H9 (cell line): ENCODE measurements around the gene KCTD21. TPM values are rescaled to one million over a fixed set of nuclear protein-coding genes. Genes with fewer than 3 reads are reported as not detected.

Experiments used
- DNase-seq: peaks from one replicate; pipeline ENCODE4 v3.0.0-alpha.2; 2017
- H2AFZ ChIP-seq: one replicate; pipeline ENCODE4 v1.6.1; 2013; ENCODE audit warnings: mild to moderate bottlenecking, low read length, control low read depth, moderate library complexity
- H2AK5ac ChIP-seq: 2 replicates; pipeline ENCODE4 v1.6.1; 2013; ENCODE audit warnings: low read length, control low read depth, mixed read lengths; ENCODE audit not compliant: insufficient read length
- H2BK120ac ChIP-seq: one replicate; pipeline ENCODE4 v1.6.1; 2013; ENCODE audit warnings: low read depth, mild to moderate bottlenecking, low read length, control low read depth, inconsistent platforms; ENCODE audit not compliant: poor library complexity, severe bottlenecking
- H2BK12ac ChIP-seq: 2 replicates; pipeline ENCODE4 v1.6.1; 2013; ENCODE audit warnings: low read length, control low read depth, mixed read lengths, low read depth; ENCODE audit not compliant: insufficient read length
- H2BK15ac ChIP-seq: 2 replicates; pipeline ENCODE4 v1.6.1; 2013; ENCODE audit warnings: low read depth, low read length, control low read depth
- H2BK20ac ChIP-seq: one replicate; pipeline ENCODE4 v1.6.1; 2013; ENCODE audit warnings: low read depth, mild to moderate bottlenecking, low read length, control low read depth, inconsistent platforms; ENCODE audit not compliant: poor library complexity, severe bottlenecking
- H2BK5ac ChIP-seq: 2 replicates; pipeline ENCODE4 v1.6.1; 2013; ENCODE audit warnings: low read length, control low read depth, mixed read lengths; ENCODE audit not compliant: insufficient read length
- H3K14ac ChIP-seq: 2 replicates; pipeline ENCODE4 v1.6.1; 2013; ENCODE audit warnings: low read length, control low read depth; ENCODE audit not compliant: insufficient read depth
- H3K18ac ChIP-seq: 2 replicates; pipeline ENCODE4 v1.6.1; 2013; ENCODE audit warnings: low read depth, mild to moderate bottlenecking, mixed read lengths, low read length, control low read depth; ENCODE audit not compliant: insufficient read length
- H3K23ac ChIP-seq: 2 replicates; pipeline ENCODE4 v1.6.1; 2013; ENCODE audit warnings: low read length, control low read depth, mixed read lengths, low read depth; ENCODE audit not compliant: insufficient read length
- H3K23me2 ChIP-seq: 2 replicates; pipeline ENCODE4 v1.6.1; 2013; ENCODE audit warnings: low read depth, mild to moderate bottlenecking, mixed read lengths, low read length, control low read depth; ENCODE audit not compliant: insufficient read length, poor library complexity, severe bottlenecking
- H3K27ac ChIP-seq: 2 replicates; pipeline ENCODE4 v1.5.1; 2013; ENCODE audit warnings: low read length, control low read depth, mixed read lengths, low read depth; ENCODE audit not compliant: insufficient read length
- H3K27me3 ChIP-seq: 2 replicates; pipeline ENCODE4 v1.6.1; 2013; ENCODE audit warnings: low read length, control low read depth, inconsistent platforms; ENCODE audit not compliant: insufficient read depth
- H3K4ac ChIP-seq: 2 replicates; pipeline ENCODE4 v1.6.1; 2013; ENCODE audit warnings: low read depth, mild to moderate bottlenecking, control low read depth, inconsistent platforms, low read length, moderate library complexity
- H3K4me1 ChIP-seq: 2 replicates; pipeline ENCODE4 v1.6.1; 2013; ENCODE audit warnings: low read length, control low read depth, inconsistent platforms; ENCODE audit not compliant: insufficient read depth
- H3K4me2 ChIP-seq: 2 replicates; pipeline ENCODE4 v1.6.1; 2013; ENCODE audit warnings: low read length, control low read depth, mixed read lengths; ENCODE audit not compliant: insufficient read length, insufficient read depth
- H3K56ac ChIP-seq: 2 replicates; pipeline ENCODE4 v1.6.1; 2013; ENCODE audit warnings: low read depth, mild to moderate bottlenecking, mixed read lengths, low read length, control low read depth; ENCODE audit not compliant: insufficient read length
- H3K79me1 ChIP-seq: 2 replicates; pipeline ENCODE4 v1.6.1; 2013; ENCODE audit warnings: low read depth, mild to moderate bottlenecking, moderate library complexity, low read length, control low read depth, inconsistent platforms; ENCODE audit not compliant: insufficient read depth, poor library complexity, severe bottlenecking
- H3K79me2 ChIP-seq: 2 replicates; pipeline ENCODE4 v1.6.1; 2013; ENCODE audit warnings: low read length, control low read depth, inconsistent platforms; ENCODE audit not compliant: insufficient read depth
- H3K9ac ChIP-seq: 2 replicates; pipeline ENCODE4 v1.6.1; 2013; ENCODE audit warnings: low read length, control low read depth, mixed read lengths; ENCODE audit not compliant: insufficient read length; ENCODE audit errors: extremely low read depth
- H3K9me3 ChIP-seq: one replicate; pipeline ENCODE4 v1.6.1; 2013; ENCODE audit warnings: low read depth, low read length, inconsistent platforms; ENCODE audit not compliant: control insufficient read depth
- H3T11ph ChIP-seq: one replicate; pipeline ENCODE4 v1.6.1; 2013; ENCODE audit warnings: mild to moderate bottlenecking, low read length, control low read depth, inconsistent platforms
- H4K20me1 ChIP-seq: one replicate; pipeline ENCODE4 v1.6.1; 2013; ENCODE audit not compliant: control insufficient read depth, insufficient read length, insufficient read depth
- H4K5ac ChIP-seq: 2 replicates; pipeline ENCODE4 v1.6.1; 2013; ENCODE audit warnings: low read depth, mild to moderate bottlenecking, mixed read lengths, low read length, control low read depth; ENCODE audit not compliant: insufficient read length
- H4K8ac ChIP-seq: replicated peaks from 2 replicates; pipeline ENCODE4 v1.6.1; 2013; ENCODE audit warnings: low read length, control low read depth, mixed read lengths, low read depth; ENCODE audit not compliant: insufficient read length
- H4K91ac ChIP-seq: 2 replicates; pipeline ENCODE4 v1.6.1; 2013; ENCODE audit warnings: low read depth, mild to moderate bottlenecking, moderate library complexity, mixed read lengths, low read length, control low read depth; ENCODE audit not compliant: insufficient read length
- H3K27ac Mint-ChIP-seq, 3 experiments: 2 replicates in 2 of 3; 3 replicates in 1 of 3; pipeline ENCODE4 v1.8.0; 2020 to 2021; ENCODE audit warnings: mixed read lengths in 3 of 3, mild to moderate bottlenecking in 1 of 3, moderate library complexity in 1 of 3
- H3K27me3 Mint-ChIP-seq: 2 replicates; pipeline ENCODE4 v1.8.0; 2021; ENCODE audit warnings: low read depth, mild to moderate bottlenecking, moderate library complexity, mixed read lengths
- H3K36me3 Mint-ChIP-seq, 3 experiments: 2 replicates in 2 of 3; 3 replicates in 1 of 3; pipeline ENCODE4 v1.8.0; 2020 to 2021; ENCODE audit warnings: low read depth in 3 of 3, mixed read lengths in 3 of 3; ENCODE audit not compliant: insufficient read depth in 1 of 3
- H3K4me1 Mint-ChIP-seq, 2 experiments: 2 replicates each; pipeline ENCODE4 v1.8.0; 2020; ENCODE audit warnings: mixed read lengths in 2 of 2
- H3K4me3 Mint-ChIP-seq, 2 experiments: 2 replicates in 1 of 2; 3 replicates in 1 of 2; pipeline ENCODE4 v1.8.0; 2020 to 2021; ENCODE audit warnings: mild to moderate bottlenecking in 2 of 2, mixed read lengths in 2 of 2, moderate library complexity in 1 of 2
- H3K9me3 Mint-ChIP-seq, 2 experiments: 2 replicates in 1 of 2; 3 replicates in 1 of 2; pipeline ENCODE4 v1.8.0; 2020; ENCODE audit warnings: mild to moderate bottlenecking in 2 of 2, mixed read lengths in 2 of 2, moderate library complexity in 1 of 2
- CTCF ChIP-seq: fragments of 200-600 bp; sonication (generic); conservative IDR thresholded peaks from 3 replicates; pipeline ENCODE4 v1.8.0; 2021; ENCODE audit warnings: antibody characterized with exemption, mild to moderate bottlenecking
- WGBS: extraction: QIAGEN DNeasy Blood & Tissue Kit; methylation state at CpG from one replicate; pipeline ENCODE4 v1.1.7; 2013; ENCODE audit warnings: missing lambda C conversion rate, low lambda C conversion rate, mixed read lengths; ENCODE audit not compliant: insufficient read length; ENCODE audit errors: extremely low coverage; 5-methylcytosine and 5-hydroxymethylcytosine counted together
- total RNA-seq: library from RNA; stranded (reverse); gene quantifications from 2 replicates; pipeline ENCODE4 v1.2.1, GENCODE V29; 2021

KCTD21 gene
- total RNA-seq, 1 experiment from 2014 or later: 4.0 TPM

GRCh38 chr11:78161962-78162371 lies 26.5 kb downstream of the KCTD21 start:
- Histone ChIP-seq H3K9ac (no peak overlapping the region), H3K23ac (no peak overlapping the region), H3K79me2 (no peaks in the 10 kb centered on the region), H3K79me1 (no peaks in the 10 kb centered on the region), H2BK15ac (no peak overlapping the region), H3K18ac (no peak overlapping the region), H3K27ac (no peak overlapping the region), H3K14ac (no peak overlapping the region), H2BK12ac (no peak overlapping the region), H2AK5ac (no peak overlapping the region), H3K4ac (no peak overlapping the region), H3K9me3 (no peaks in the 10 kb centered on the region), H3K4me2 (no peak overlapping the region), H2AFZ (no peak overlapping the region), H2BK5ac (no peak overlapping the region), H4K5ac (no peak overlapping the region), H3K23me2 (no peaks in the 10 kb centered on the region), H3K56ac (no peak overlapping the region), H3K27me3 (no peaks in the 10 kb centered on the region), H2BK20ac (no peak overlapping the region), H3T11ph (no peak overlapping the region), H4K91ac (no peak overlapping the region), H2BK120ac (no peak overlapping the region), H4K8ac (no peak overlapping the region), H3K4me1 (no peaks in the 10 kb centered on the region), H4K20me1 (no peaks in the 10 kb centered on the region)
- WGBS: no CpG with 5 or more reads among the region's 5 CpGs
- no peak for TF ChIP-seq CTCF
- Mint-ChIP-seq H3K36me3 (no peaks in the 10 kb centered on the region), H3K4me1 (no peaks in the 10 kb centered on the region; a peak in 1 of 4 replicates), H3K4me3 (no peak overlapping the region), H3K27me3 (peaks cover 4% of the 10 kb centered on the region), H3K27ac (no peak overlapping the region), H3K9me3 (no peaks in the 10 kb centered on the region; a peak in 1 of 5 replicates)
- no peak for DNase-seq
